ENCODE data around the gene PCDHA1.

Gene PCDHA1

GRCh38 chr5:140927228-140927573 is 141.3 kb downstream of the PCDHA1 start:
- H3K4me3 ChIP-seq (replicated peaks; ENCODE audit: insufficient read depth, low read length), result no peak overlapping the region
- no peak for DNase-seq (ENCODE audit: low read depth in 1 of 2, low spot score in 1 of 2)
- TF ChIP-seq CTCF (IDR thresholded peaks at IDR 0.05; ENCODE audit: insufficient read depth, low read length) (no peak), REST (IDR thresholded peaks at IDR 0.05; ENCODE audit: insufficient replicate concordance, low read depth) (no peak), GABPA (IDR thresholded peaks at IDR 0.05; ENCODE audit: low read depth) (no peak), POLR2AphosphoS5 (IDR thresholded peaks at IDR 0.05; ENCODE audit: low read depth) (no peak), SPI1 (IDR thresholded peaks at IDR 0.05; ENCODE audit: borderline replicate concordance, low read depth) (no peak)
- H3K27me3 ChIP-seq (ENCODE audit: insufficient read depth, poor library complexity, severe bottlenecking), result peaks cover 20% of the 10 kb centered on the region
- H3K27ac ChIP-seq (replicated peaks), result no peak overlapping the region

GRCh38 chr5:140934964-140935606 is 149.1 kb downstream of the PCDHA1 start:
- DNase-seq (ENCODE audit: low read depth in 1 of 2, low spot score in 1 of 2), result no peak
- no peak overlapping the region for H3K4me3 ChIP-seq (replicated peaks; ENCODE audit: insufficient read depth, low read length)
- TF ChIP-seq POLR2AphosphoS5 (IDR thresholded peaks at IDR 0.05; ENCODE audit: low read depth) (no peak), SPI1 (IDR thresholded peaks at IDR 0.05; ENCODE audit: borderline replicate concordance, low read depth) (no peak), REST (IDR thresholded peaks at IDR 0.05; ENCODE audit: insufficient replicate concordance, low read depth) (no peak), GABPA (IDR thresholded peaks at IDR 0.05; ENCODE audit: low read depth) (no peak), CTCF (IDR thresholded peaks at IDR 0.05; ENCODE audit: insufficient read depth, low read length) (no peak)
- no peak overlapping the region for H3K27ac ChIP-seq (replicated peaks)
- H3K27me3 ChIP-seq (ENCODE audit: insufficient read depth, poor library complexity, severe bottlenecking), result no peaks in the 10 kb centered on the region

- DNase-seq (ENCODE audit: low read depth in 1 of 2, low spot score in 1 of 2), result no peak
- Histone ChIP-seq H3K4me3 (replicated peaks; ENCODE audit: insufficient read depth, low read length) (no peak overlapping the region), H3K27me3 (ENCODE audit: insufficient read depth, poor library complexity, severe bottlenecking) (no peaks in the 10 kb centered on the region), H3K27ac (replicated peaks) (no peak overlapping the region)
- TF ChIP-seq GABPA (IDR thresholded peaks at IDR 0.05; ENCODE audit: low read depth) (no peak), CTCF (IDR thresholded peaks at IDR 0.05; ENCODE audit: insufficient read depth, low read length) (no peak)
Observed at GRCh38 chr5:140946578-140946977, 160.6 kb downstream of the PCDHA1 start.

- no peak for DNase-seq (ENCODE audit: low read depth in 1 of 2, low spot score in 1 of 2)
- Histone ChIP-seq H3K4me3 (replicated peaks; ENCODE audit: insufficient read depth, low read length) (no peak overlapping the region), H3K27ac (replicated peaks) (no peak overlapping the region), H3K27me3 (ENCODE audit: insufficient read depth, poor library complexity, severe bottlenecking) (no peaks in the 10 kb centered on the region)
- TF ChIP-seq POLR2AphosphoS5 (IDR thresholded peaks at IDR 0.05; ENCODE audit: low read depth), result no peak
- no peak for TF ChIP-seq SPI1 (IDR thresholded peaks at IDR 0.05; ENCODE audit: borderline replicate concordance, low read depth)
- no peak for TF ChIP-seq REST (IDR thresholded peaks at IDR 0.05; ENCODE audit: insufficient replicate concordance, low read depth)
- no peak for TF ChIP-seq GABPA (IDR thresholded peaks at IDR 0.05; ENCODE audit: low read depth)
- TF ChIP-seq CTCF (IDR thresholded peaks at IDR 0.05; ENCODE audit: insufficient read depth, low read length), result no peak
Observed at GRCh38 chr5:140951636-140952035, 165.7 kb downstream of the PCDHA1 start.

Measured in HL-60 (cell line).